Ovary (tissue), 9 donors: ENCODE data around the gene TTLL10. TPM values are rescaled to one million over a fixed set of nuclear protein-coding genes. Genes with fewer than 3 reads are reported as not detected.
A peak's percentile ranks its signal among the peaks of the same experiment; 100 is the strongest.

Experiments
- DNase-seq, 5 donors: peaks; one replicate each; pipeline ENCODE4 v3.0.0-alpha.2; 2019 to 2020
- H3K27ac ChIP-seq, 2 donors: fragments of 200-600 bp; one replicate each; pipeline versions ENCODE4 v1.5.1 to v1.8.0; 2019 to 2022
- H3K27me3 ChIP-seq: fragments of 200-600 bp; one replicate; pipeline ENCODE4 v1.8.0; 2022
- H3K36me3 ChIP-seq: fragments of 200-600 bp; sonication (generic); one replicate; pipeline ENCODE4 v1.5.1; 2019
- H3K4me1 ChIP-seq: one replicate; pipeline ENCODE4 v1.8.1; 2013; ENCODE audit warnings: mild to moderate bottlenecking, moderate library complexity; ENCODE audit not compliant: insufficient read depth
- H3K4me3 ChIP-seq: fragments of 200-600 bp; sonication (generic); one replicate; pipeline ENCODE4 v1.5.1; 2017
- H3K9me3 ChIP-seq, 2 donors: fragments of 200-600 bp in 1 of 2; sonication (generic) in 1 of 2; one replicate each; pipeline versions ENCODE4 v1.5.1 to v1.8.1; 2013 to 2019; ENCODE audit warnings: mild to moderate bottlenecking in 1 of 2, moderate library complexity in 1 of 2
- EP300 ChIP-seq: sonication (generic); formaldehyde crosslinking; IDR thresholded peaks from one replicate; pipeline ENCODE4 v1.6.1; 2017; ENCODE audit warnings: antibody characterized with exemption
- POLR2A ChIP-seq: fragments of 450-650 bp; IDR thresholded peaks from one replicate; pipeline ENCODE4 v1.6.1; 2017; ENCODE audit warnings: antibody characterized with exemption, mild to moderate bottlenecking, moderate library complexity
- WGBS, 3 donors: extraction: QIAGEN DNeasy Blood & Tissue Kit in 1 of 3; methylation state at CpG; one replicate each; pipeline versions ENCODE4 v1.1.5 to v1.1.7; 2013 to 2017; 5-methylcytosine and 5-hydroxymethylcytosine counted together
- intact Hi-C, 4 donors: fragments of 100-400 bp; cut with DNase I; formaldehyde crosslinking; loops; one replicate each; pipeline versions ENCODE4 v1.11.0 to v1.15.1; 2022 to 2023
- polyA plus RNA-seq, 2 donors: library from polyadenylated mRNA; stranded (reverse); fragments of 200-250 nt in 1 of 2; fragments of 350-450 nt in 1 of 2; fragmentation: Illumina TruSeq in 1 of 2; extraction: RNeasy Lipid Tissue Mini Kit (QIAGEN cat#74804) in 1 of 2; gene quantifications; one replicate each; pipeline ENCODE4 v1.2.3, GENCODE V29; 2013 to 2014
- total RNA-seq, 7 donors: library from RNA; depleted of rRNA in 2 of 7; stranded (reverse); fragments of >200 nt in 2 of 7; fragmentation: NEBNext Ultra II Directional in 3 of 7; extraction: Animal tissue kit (Norgen Biotek cat#: 25700) in 3 of 7; gene quantifications; one replicate each; pipeline versions ENCODE4 v1.1.0 to v1.2.4, GENCODE V29; 2016 to 2023
- TF ChIP-seq, protein P1 (sequence below), 3 donors: fragments of 450-650 bp in 2 of 3; fragments of 200-600 bp in 1 of 3; IDR thresholded peaks; one replicate each; pipeline versions ENCODE4 v1.5.1 to v1.8.0; 2016 to 2022; ENCODE audit warnings: antibody characterized with exemption in 3 of 3, mild to moderate bottlenecking in 1 of 3
- donor health status: DM: no; HTN: no; CAD: no; lungs with moderate emphysema.
- donor health status: DM: no; HTN: no; CAD: no.
- donor health status: Bipolar disorder and iron deficiency.
- donor health status: DM: yes; HTN: yes; CAD: no.
- donor health status: DM: no; HTN: no; CAD: no.
- donor health status: DM: yes; HTN: yes; CAD: no.

The TTLL10 gene
- total and polyA plus RNA-seq, 9 donors: 0.60 to 7.0 (median 1.1) TPM; not detected in 4

- TF ChIP-seq EP300 (no peak), POLR2A (no peak)
- TF ChIP-seq, protein P1, sequence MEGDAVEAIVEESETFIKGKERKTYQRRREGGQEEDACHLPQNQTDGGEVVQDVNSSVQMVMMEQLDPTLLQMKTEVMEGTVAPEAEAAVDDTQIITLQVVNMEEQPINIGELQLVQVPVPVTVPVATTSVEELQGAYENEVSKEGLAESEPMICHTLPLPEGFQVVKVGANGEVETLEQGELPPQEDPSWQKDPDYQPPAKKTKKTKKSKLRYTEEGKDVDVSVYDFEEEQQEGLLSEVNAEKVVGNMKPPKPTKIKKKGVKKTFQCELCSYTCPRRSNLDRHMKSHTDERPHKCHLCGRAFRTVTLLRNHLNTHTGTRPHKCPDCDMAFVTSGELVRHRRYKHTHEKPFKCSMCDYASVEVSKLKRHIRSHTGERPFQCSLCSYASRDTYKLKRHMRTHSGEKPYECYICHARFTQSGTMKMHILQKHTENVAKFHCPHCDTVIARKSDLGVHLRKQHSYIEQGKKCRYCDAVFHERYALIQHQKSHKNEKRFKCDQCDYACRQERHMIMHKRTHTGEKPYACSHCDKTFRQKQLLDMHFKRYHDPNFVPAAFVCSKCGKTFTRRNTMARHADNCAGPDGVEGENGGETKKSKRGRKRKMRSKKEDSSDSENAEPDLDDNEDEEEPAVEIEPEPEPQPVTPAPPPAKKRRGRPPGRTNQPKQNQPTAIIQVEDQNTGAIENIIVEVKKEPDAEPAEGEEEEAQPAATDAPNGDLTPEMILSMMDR (IDR thresholded peaks at IDR 0.05): no peak
- no peak overlapping the region for H3K4me3 ChIP-seq
- H3K27ac ChIP-seq: no peak overlapping the region
- no peaks in the 10 kb centered on the region for H3K9me3 ChIP-seq
- 55 to 73% (median 59%) methylated on average over 20 to 51 of the region's 51 CpGs for WGBS, 3 donors
- no peaks in the 10 kb centered on the region for H3K36me3 ChIP-seq
- intact Hi-C loops: no loop called here
- peak in 2 of 5 donors; percentile 16 to 28 for DNase-seq
- H3K4me1 ChIP-seq: no peaks in the 10 kb centered on the region
- H3K27me3 ChIP-seq: no peaks in the 10 kb centered on the region
These were observed 6.5 kb downstream of the TTLL10 start for GRCh38 chr1:1179983-1180861.

DNA sequence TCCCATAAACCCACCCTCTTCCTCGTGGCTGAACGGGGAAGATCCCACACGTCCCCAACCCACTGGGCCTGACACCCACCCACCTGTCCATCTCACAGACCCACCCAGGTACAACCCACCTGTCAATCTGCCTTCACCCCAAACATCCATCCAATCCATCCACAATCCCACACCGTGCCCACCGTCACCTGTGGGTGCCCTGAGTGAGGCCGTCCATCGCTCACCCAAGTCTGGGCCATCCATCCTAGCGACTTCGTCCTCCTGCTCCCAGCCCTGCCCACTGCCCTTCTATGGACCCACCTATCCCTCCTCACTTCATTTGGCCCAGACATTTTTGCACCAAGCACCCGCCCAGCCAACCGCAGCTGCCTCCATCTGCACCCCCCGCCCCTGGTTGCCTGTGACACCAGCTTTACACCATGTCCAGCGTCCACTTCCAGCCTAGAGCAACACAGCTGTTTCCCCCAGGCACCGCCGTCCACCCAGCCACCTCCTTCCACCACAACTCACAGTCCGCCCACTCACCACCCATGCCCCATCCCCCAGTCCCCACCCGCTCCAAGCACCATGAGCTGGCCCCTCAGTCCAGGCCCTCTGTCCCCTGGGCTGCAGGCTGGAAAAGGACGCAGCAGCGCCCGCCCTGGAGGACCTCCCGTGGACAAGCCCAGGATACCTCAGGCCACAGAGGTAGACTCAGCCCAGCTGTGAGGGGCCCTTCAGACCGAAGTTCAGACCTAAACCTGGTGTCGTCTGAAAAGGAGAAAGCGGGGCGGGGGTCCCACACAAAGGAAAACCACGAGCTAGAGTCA, 7.7 kb downstream of the TTLL10 start:
- Histone ChIP-seq H3K4me3 (no peak overlapping the region), H3K36me3 (no peaks in the 10 kb centered on the region), H3K27ac (no peak overlapping the region), H3K27me3 (no peaks in the 10 kb centered on the region), H3K9me3 (no peaks in the 10 kb centered on the region), H3K4me1 (no peaks in the 10 kb centered on the region)
- peak in 2 of 5 donors; percentile 12 to 29 for DNase-seq
- intact Hi-C loops: no loop called here
- 82 to 88% (median 84%) methylated on average over 26 of the region's 26 CpGs for WGBS, 3 donors
- TF ChIP-seq, protein P1 (IDR thresholded peaks at IDR 0.05): no peak
- TF ChIP-seq POLR2A (no peak), EP300 (no peak)

GRCh38 chr1:1181938-1182410, 8.3 kb downstream of the TTLL10 start:
- Histone ChIP-seq H3K4me1 (no peaks in the 10 kb centered on the region), H3K4me3 (no peak overlapping the region), H3K36me3 (no peaks in the 10 kb centered on the region), H3K27me3 (no peaks in the 10 kb centered on the region), H3K9me3 (no peaks in the 10 kb centered on the region), H3K27ac (no peak overlapping the region)
- TF ChIP-seq, protein P1 (IDR thresholded peaks at IDR 0.05): no peak
- TF ChIP-seq POLR2A: no peak
- TF ChIP-seq EP300: no peak
- WGBS, 3 donors: 77 to 81% (median 81%) methylated on average over 21 of the region's 21 CpGs
- DNase-seq: peak in 1 of 5 donors; percentile 13
- intact Hi-C loops: no loop called here

GRCh38 chr1:1182491-1183220, 9.0 kb downstream of the TTLL10 start:
- intact Hi-C loops: no loop called here
- no peaks in the 10 kb centered on the region for H3K36me3 ChIP-seq
- H3K4me3 ChIP-seq: no peak overlapping the region
- no peaks in the 10 kb centered on the region for H3K9me3 ChIP-seq
- TF ChIP-seq, protein P1 (IDR thresholded peaks at IDR 0.05): no peak
- TF ChIP-seq EP300: no peak
- TF ChIP-seq POLR2A: no peak
- no peak overlapping the region for H3K27ac ChIP-seq
- DNase-seq: peak in 1 of 5 donors; percentile 10
- 61 to 65% (median 63%) methylated on average over 26 to 39 of the region's 39 CpGs for WGBS, 3 donors
- H3K4me1 ChIP-seq: no peaks in the 10 kb centered on the region
- no peaks in the 10 kb centered on the region for H3K27me3 ChIP-seq
